Measurements from ENCODE around the gene SLU7.

GRCh38 chr5:160397492-160397891 is 21.4 kb downstream of the SLU7 start:
- TF ChIP-seq CTCF (IDR thresholded peaks at IDR 0.05; ENCODE audit: low read depth, low read length, poor library complexity, severe bottlenecking) (no peak), EZH2phosphoT487 (IDR thresholded peaks at IDR 0.05; ENCODE audit: borderline replicate concordance, low read length) (no peak)

Data from DOHH2 (cell line).